Measurements from ENCODE around the gene PCNT.
"Not testable (repeated sequence)": the region's sequence is repeated elsewhere in the genome, so short reads cannot be mapped to it uniquely, and the experiment has no call there.

The PCNT gene

GRCh38 chr21:46442938-46443337, 119.0 kb downstream of the PCNT start:
- H3K4me1 Mint-ChIP-seq (ENCODE audit: low read depth): peaks cover 2% of the 10 kb centered on the region
- H3K9me3 Mint-ChIP-seq: no peaks in the 10 kb centered on the region
- H3K27ac Mint-ChIP-seq: no peak overlapping the region
- H3K27me3 Mint-ChIP-seq (ENCODE audit: low read depth): no peaks in the 10 kb centered on the region
- H3K4me3 Mint-ChIP-seq: no peak overlapping the region
- H3K36me3 Mint-ChIP-seq (ENCODE audit: low read depth): peaks cover 31% of the 10 kb centered on the region

GRCh38 chr21:46443910-46444309, 120.0 kb downstream of the PCNT start:
- H3K4me1 Mint-ChIP-seq (ENCODE audit: low read depth): peaks cover 2% of the 10 kb centered on the region
- H3K9me3 Mint-ChIP-seq: peaks cover 9% of the 10 kb centered on the region
- no peaks in the 10 kb centered on the region for H3K27me3 Mint-ChIP-seq (ENCODE audit: low read depth)
- H3K27ac Mint-ChIP-seq: no peak overlapping the region
- no peak overlapping the region for H3K4me3 Mint-ChIP-seq
- H3K36me3 Mint-ChIP-seq (ENCODE audit: low read depth): peaks cover 37% of the 10 kb centered on the region

GRCh38 chr21:46448108-46448507, 124.2 kb downstream of the PCNT start:
- Mint-ChIP-seq H3K27ac (no peak overlapping the region), H3K36me3 (ENCODE audit: low read depth) (peaks cover 25% of the 10 kb centered on the region), H3K27me3 (ENCODE audit: low read depth) (no peaks in the 10 kb centered on the region), H3K9me3 (peaks cover 9% of the 10 kb centered on the region), H3K4me1 (ENCODE audit: low read depth) (peaks cover 2% of the 10 kb centered on the region), H3K4me3 (no peak overlapping the region)

- H3K27ac Mint-ChIP-seq; H3K9me3 Mint-ChIP-seq; H3K4me3 Mint-ChIP-seq; H3K27me3 Mint-ChIP-seq (ENCODE audit: low read depth); H3K4me1 Mint-ChIP-seq (ENCODE audit: low read depth): not testable (repeated sequence)
- H3K36me3 Mint-ChIP-seq (ENCODE audit: low read depth): peaks cover 25% of the 10 kb centered on the region
These were observed 124.9 kb downstream of the PCNT start for GRCh38 chr21:46448855-46449254.

GRCh38 chr21:46452710-46453109, 128.8 kb downstream of the PCNT start:
- Mint-ChIP-seq H3K4me1 (ENCODE audit: low read depth) (peaks cover 12% of the 10 kb centered on the region), H3K36me3 (ENCODE audit: low read depth) (peaks cover 14% of the 10 kb centered on the region), H3K9me3 (peaks cover 9% of the 10 kb centered on the region), H3K4me3 (no peak overlapping the region), H3K27me3 (ENCODE audit: low read depth) (no peaks in the 10 kb centered on the region), H3K27ac (no peak overlapping the region)

- no peak overlapping the region for H3K4me3 Mint-ChIP-seq
- peaks cover 13% of the 10 kb centered on the region for H3K4me1 Mint-ChIP-seq (ENCODE audit: low read depth)
- H3K27me3 Mint-ChIP-seq (ENCODE audit: low read depth): no peaks in the 10 kb centered on the region
- peaks cover 7% of the 10 kb centered on the region for H3K36me3 Mint-ChIP-seq (ENCODE audit: low read depth)
- H3K27ac Mint-ChIP-seq: no peak overlapping the region
- no peaks in the 10 kb centered on the region for H3K9me3 Mint-ChIP-seq
These were observed 130.2 kb downstream of the PCNT start for GRCh38 chr21:46454142-46454541.

GRCh38 chr21:46454634-46455390, 130.9 kb downstream of the PCNT start:
- Mint-ChIP-seq H3K27me3 (ENCODE audit: low read depth) (no peaks in the 10 kb centered on the region), H3K4me3 (no peak overlapping the region), H3K36me3 (ENCODE audit: low read depth) (peaks cover 7% of the 10 kb centered on the region), H3K9me3 (no peaks in the 10 kb centered on the region), H3K4me1 (ENCODE audit: low read depth) (peaks cover 13% of the 10 kb centered on the region), H3K27ac (no peak overlapping the region)

- Mint-ChIP-seq H3K27me3 (ENCODE audit: low read depth) (no peaks in the 10 kb centered on the region), H3K4me3 (no peak overlapping the region), H3K4me1 (ENCODE audit: low read depth) (peaks cover 18% of the 10 kb centered on the region), H3K9me3 (no peaks in the 10 kb centered on the region), H3K36me3 (ENCODE audit: low read depth) (peaks cover 5% of the 10 kb centered on the region), H3K27ac (no peak overlapping the region)
These were observed 131.8 kb downstream of the PCNT start for GRCh38 chr21:46455575-46456385.

GRCh38 chr21:46456750-46457149, 132.8 kb downstream of the PCNT start:
- H3K36me3 Mint-ChIP-seq (ENCODE audit: low read depth): peaks cover 2% of the 10 kb centered on the region
- no peaks in the 10 kb centered on the region for H3K27me3 Mint-ChIP-seq (ENCODE audit: low read depth)
- H3K27ac Mint-ChIP-seq: peak overlapping the region; percentile 20
- H3K4me3 Mint-ChIP-seq: peak overlapping the region; percentile 48
- H3K9me3 Mint-ChIP-seq: no peaks in the 10 kb centered on the region
- H3K4me1 Mint-ChIP-seq (ENCODE audit: low read depth): peaks cover 22% of the 10 kb centered on the region

- Mint-ChIP-seq H3K36me3 (ENCODE audit: low read depth) (peaks cover 3% of the 10 kb centered on the region), H3K27ac (peak overlapping the region; percentile 77), H3K9me3 (no peaks in the 10 kb centered on the region), H3K4me1 (ENCODE audit: low read depth) (peaks cover 28% of the 10 kb centered on the region), H3K4me3 (peak overlapping the region; percentile 89), H3K27me3 (ENCODE audit: low read depth) (no peaks in the 10 kb centered on the region)
These were observed 133.9 kb downstream of the PCNT start for GRCh38 chr21:46457801-46458314.

GRCh38 chr21:46458315-46459023, 134.5 kb downstream of the PCNT start, which contains the start of gene DIP2A:
Gene DIP2A (plus strand): TSS chr21:46458891. CDS start chr21:46459132, 241 bp downstream.
- peak within 1 kb of the TSS; percentile 90 for H3K4me3 Mint-ChIP-seq
- H3K4me1 Mint-ChIP-seq (ENCODE audit: low read depth): peaks cover 28% of the 10 kb centered on the region
- no peaks in the 10 kb centered on the region for H3K27me3 Mint-ChIP-seq (ENCODE audit: low read depth)
- peak within 1 kb of the TSS; percentile 80 for H3K27ac Mint-ChIP-seq
- H3K36me3 Mint-ChIP-seq (ENCODE audit: low read depth): peaks cover 8% of the 10 kb centered on the region
- no peaks in the 10 kb centered on the region for H3K9me3 Mint-ChIP-seq

GRCh38 chr21:46459024-46459355, 135.0 kb downstream of the PCNT start:
- Mint-ChIP-seq H3K27ac (no peak overlapping the region), H3K9me3 (no peaks in the 10 kb centered on the region), H3K4me3 (peak overlapping the region; percentile 59), H3K27me3 (ENCODE audit: low read depth) (no peaks in the 10 kb centered on the region), H3K36me3 (ENCODE audit: low read depth) (peaks cover 9% of the 10 kb centered on the region), H3K4me1 (ENCODE audit: low read depth) (peaks cover 28% of the 10 kb centered on the region)

- Mint-ChIP-seq H3K4me1 (ENCODE audit: low read depth) (peaks cover 28% of the 10 kb centered on the region), H3K4me3 (peak overlapping the region; percentile 90), H3K27ac (peak overlapping the region; percentile 80), H3K27me3 (ENCODE audit: low read depth) (no peaks in the 10 kb centered on the region), H3K36me3 (ENCODE audit: low read depth) (peaks cover 9% of the 10 kb centered on the region), H3K9me3 (no peaks in the 10 kb centered on the region)
These were observed 135.6 kb downstream of the PCNT start for GRCh38 chr21:46459356-46460112.

- Mint-ChIP-seq H3K4me1 (ENCODE audit: low read depth) (peaks cover 25% of the 10 kb centered on the region), H3K27ac (no peak overlapping the region), H3K27me3 (ENCODE audit: low read depth) (no peaks in the 10 kb centered on the region), H3K4me3 (no peak overlapping the region), H3K36me3 (ENCODE audit: low read depth) (peaks cover 10% of the 10 kb centered on the region), H3K9me3 (no peaks in the 10 kb centered on the region)
These were observed 138.0 kb downstream of the PCNT start for GRCh38 chr21:46461909-46462308.
